Heart right ventricle (tissue), 16 donors: Measurements from ENCODE around the gene MVD. TPM values are rescaled to one million over a fixed set of nuclear protein-coding genes. Genes with fewer than 3 reads are reported as not detected.

Experiments
- ATAC-seq, 8 donors: fragments of 200-7000 bp; cut with Tn5 transposase; one replicate each; pipeline ENCODE4 v1.9.1; 2020; ENCODE audit warnings: mild to moderate bottlenecking in 8 of 8, moderate library complexity in 8 of 8, moderate number of reproducible peaks in 1 of 8
- DNase-seq, 2 donors: peaks; one replicate each; pipeline ENCODE4 v3.0.0-alpha.2; 2020
- H3K27ac ChIP-seq, 10 donors: fragments of 200-600 bp; sonication (generic) in 2 of 10; one replicate each; pipeline versions ENCODE4 v1.5.0 to v1.8.0; 2020 to 2022; ENCODE audit warnings: mild to moderate bottlenecking in 3 of 10
- H3K27me3 ChIP-seq, 7 donors: fragments of 200-600 bp; one replicate each; pipeline ENCODE4 v1.8.0; 2021 to 2022; ENCODE audit warnings: mild to moderate bottlenecking in 2 of 7
- H3K36me3 ChIP-seq, 9 donors: fragments of 200-600 bp; sonication (generic) in 1 of 9; one replicate each; pipeline versions ENCODE4 v1.5.0 to v1.8.0; 2020 to 2022; ENCODE audit warnings: mild to moderate bottlenecking in 2 of 9
- H3K4me1 ChIP-seq, 9 donors: fragments of 200-600 bp; sonication (generic) in 1 of 9; one replicate each; pipeline versions ENCODE4 v1.5.0 to v1.8.0; 2020 to 2022; ENCODE audit warnings: mild to moderate bottlenecking in 4 of 9
- H3K4me3 ChIP-seq, 10 donors: fragments of 200-600 bp; sonication (generic) in 2 of 10; one replicate each; pipeline versions ENCODE4 v1.5.0 to v1.8.0; 2020 to 2022; ENCODE audit warnings: mild to moderate bottlenecking in 7 of 10, moderate library complexity in 2 of 10
- H3K9me3 ChIP-seq, 11 donors: fragments of 200-600 bp in 10 of 11; sonication (generic) in 2 of 11; one replicate each; pipeline versions ENCODE4 v1.5.0 to v1.8.0; 2013 to 2022; ENCODE audit warnings: mild to moderate bottlenecking in 2 of 11, control low read depth in 1 of 11, moderate library complexity in 1 of 11
- WGBS, 2 donors: extraction: QIAGEN DNeasy Blood & Tissue Kit; methylation state at CpG; one replicate each; pipeline ENCODE4 v1.1.7; 2013; ENCODE audit warnings: inconsistent platforms in 1 of 2; 5-methylcytosine and 5-hydroxymethylcytosine counted together
- intact Hi-C, 10 donors: fragments of 100-400 bp; cut with DNase I; formaldehyde crosslinking; loops; one replicate each; pipeline versions ENCODE4 v1.11.1 to v1.14.2; 2022
- polyA plus RNA-seq, 2 donors: library from polyadenylated mRNA; stranded (reverse); fragments of 200-250 nt; gene quantifications; one replicate each; pipeline ENCODE4 v1.2.3, GENCODE V29; 2013
- total RNA-seq, 10 donors: library from RNA; stranded (reverse); fragmentation: NEBNext Ultra II Directional in 3 of 10; extraction: Animal tissue kit (Norgen Biotek cat#: 25700) in 3 of 10; gene quantifications; one replicate each; pipeline versions ENCODE4 v1.2.1 to v1.2.4, GENCODE V29; 2021 to 2023
- TF ChIP-seq, protein P1 (sequence below), 9 donors: fragments of 200-600 bp; sonication (generic) in 2 of 9; IDR thresholded peaks; one replicate each; pipeline versions ENCODE4 v1.5.0 to v1.8.0; 2021 to 2022; ENCODE audit warnings: antibody characterized with exemption in 9 of 9, mild to moderate bottlenecking in 5 of 9, moderate library complexity in 1 of 9
- donor health status: Arrhythmogenic right ventricular cardiomyopathy.
- donor health status: ischemic (EF 13 %, LVEDD 7.1; RV severe dilation, severe dysfunction).
- donor health status: healthy with polysubstance abuse.
- donor health status: DM: no; HTN: yes; CAD: no.
- donor health status: DM: no; HTN: no; CAD: no.
- donor health status: ischemic (EF 25% LVEDD 6.9; RV normal size, moderate dysfunction).
- donor health status: ischemic (EF 25% LVEDD 5.7; RV mildly dilated, moderate dysfunction).
- donor health status: healthy.
- donor health status: DM: yes; HTN: yes; CAD: no.
- donor health status: Ischemic cardiomyopathy.
- donor health status: ischemic (EF 35%, LVEDD 5.7; RV mildly dilated, moderate dysfunction).
- donor health status: nonischemic (EF 11% LVEDD 7.7; RV severe dilation, severe dysfunction).
- donor health status: DM: yes; HTN: yes; CAD: no.
- donor health status: PGD.
- donor health status: ischemic (EF 29% LVEDD 5.4; RV normal size, mild dysfunction).
- donor health status: nonischemic (EF 23%, LVEDD 6.1; RV moderate dilation, normal function).

MVD gene
- total and polyA plus RNA-seq, 12 donors = 15.5 to 36.3 (median 22.2) TPM

- ATAC-seq (no peak), DNase-seq (no peak)
- Histone ChIP-seq H3K4me1 (peaks cover 0 to 28% (median 16%) of the 10 kb centered on the region in 9 donors), H3K36me3 (peaks cover 0 to 26% (median 17%) of the 10 kb centered on the region in 9 donors), H3K27ac (no peak overlapping the region), H3K9me3 (no peaks in the 10 kb centered on the region), H3K4me3 (no peak overlapping the region), H3K27me3 (peaks cover 22 to 60% (median 36%) of the 10 kb centered on the region in 7 donors)
- intact Hi-C loops = no loop called here
- 94 to 95% methylated on average over 17 of the region's 17 CpGs for WGBS, 2 donors
- TF ChIP-seq, protein P1, sequence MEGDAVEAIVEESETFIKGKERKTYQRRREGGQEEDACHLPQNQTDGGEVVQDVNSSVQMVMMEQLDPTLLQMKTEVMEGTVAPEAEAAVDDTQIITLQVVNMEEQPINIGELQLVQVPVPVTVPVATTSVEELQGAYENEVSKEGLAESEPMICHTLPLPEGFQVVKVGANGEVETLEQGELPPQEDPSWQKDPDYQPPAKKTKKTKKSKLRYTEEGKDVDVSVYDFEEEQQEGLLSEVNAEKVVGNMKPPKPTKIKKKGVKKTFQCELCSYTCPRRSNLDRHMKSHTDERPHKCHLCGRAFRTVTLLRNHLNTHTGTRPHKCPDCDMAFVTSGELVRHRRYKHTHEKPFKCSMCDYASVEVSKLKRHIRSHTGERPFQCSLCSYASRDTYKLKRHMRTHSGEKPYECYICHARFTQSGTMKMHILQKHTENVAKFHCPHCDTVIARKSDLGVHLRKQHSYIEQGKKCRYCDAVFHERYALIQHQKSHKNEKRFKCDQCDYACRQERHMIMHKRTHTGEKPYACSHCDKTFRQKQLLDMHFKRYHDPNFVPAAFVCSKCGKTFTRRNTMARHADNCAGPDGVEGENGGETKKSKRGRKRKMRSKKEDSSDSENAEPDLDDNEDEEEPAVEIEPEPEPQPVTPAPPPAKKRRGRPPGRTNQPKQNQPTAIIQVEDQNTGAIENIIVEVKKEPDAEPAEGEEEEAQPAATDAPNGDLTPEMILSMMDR (IDR thresholded peaks at IDR 0.05) = no peak
Observed at GRCh38 chr16:88635671-88636319, 27.1 kb downstream of the MVD start.

DNA sequence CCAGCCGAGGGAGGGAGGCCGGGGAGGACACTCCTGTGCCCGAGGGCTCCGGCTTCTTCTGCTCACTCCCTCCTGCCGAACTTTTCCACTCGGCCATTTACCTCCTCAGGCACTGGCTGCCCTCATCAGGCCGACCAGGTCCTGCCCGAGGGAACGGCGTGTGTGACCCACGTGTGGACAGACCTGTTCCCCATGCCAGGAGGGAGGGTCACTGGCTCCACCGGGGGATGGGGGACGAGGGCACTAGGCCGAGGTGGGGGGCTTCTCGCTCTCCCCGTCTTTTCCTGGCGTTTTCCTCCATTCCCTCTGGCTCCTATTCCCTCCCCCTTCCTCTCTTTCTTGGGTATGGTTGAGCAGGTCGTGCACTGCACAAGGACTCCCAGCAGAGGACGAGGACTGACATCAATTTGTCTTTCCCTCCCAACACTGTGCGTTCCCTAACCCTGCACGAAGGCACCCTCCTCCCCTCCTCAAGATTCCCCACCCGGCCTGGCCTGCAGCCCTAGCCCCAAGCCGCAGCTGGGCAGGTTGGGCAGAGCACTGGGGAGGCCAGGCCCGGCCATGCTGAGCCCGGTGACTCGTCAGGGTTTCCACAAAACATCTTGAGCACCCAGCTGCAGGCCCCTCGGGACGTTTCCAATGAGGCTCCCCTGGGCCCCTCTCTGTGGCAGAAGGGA is 27.8 kb downstream of the MVD start:
- DNase-seq (peak in 1 of 2 donors; percentile 16), ATAC-seq (no peak)
- peak overlapping the region in 9 of 10 donors; percentile 29 to 65 (median 51) for H3K4me3 ChIP-seq
- peaks cover 0 to 28% (median 16%) of the 10 kb centered on the region in 9 donors for H3K4me1 ChIP-seq
- H3K27ac ChIP-seq = peak overlapping the region in 2 of 10 donors; percentile 50 to 88
- 45 to 51% methylated on average over 28 of the region's 28 CpGs for WGBS, 2 donors
- intact Hi-C loops = no loop called here
- peaks cover 0 to 33% (median 20%) of the 10 kb centered on the region in 9 donors for H3K36me3 ChIP-seq
- H3K27me3 ChIP-seq = peaks cover 21 to 53% (median 29%) of the 10 kb centered on the region in 7 donors
- TF ChIP-seq, protein P1 (IDR thresholded peaks at IDR 0.05) = no peak
- no peaks in the 10 kb centered on the region for H3K9me3 ChIP-seq

DNA sequence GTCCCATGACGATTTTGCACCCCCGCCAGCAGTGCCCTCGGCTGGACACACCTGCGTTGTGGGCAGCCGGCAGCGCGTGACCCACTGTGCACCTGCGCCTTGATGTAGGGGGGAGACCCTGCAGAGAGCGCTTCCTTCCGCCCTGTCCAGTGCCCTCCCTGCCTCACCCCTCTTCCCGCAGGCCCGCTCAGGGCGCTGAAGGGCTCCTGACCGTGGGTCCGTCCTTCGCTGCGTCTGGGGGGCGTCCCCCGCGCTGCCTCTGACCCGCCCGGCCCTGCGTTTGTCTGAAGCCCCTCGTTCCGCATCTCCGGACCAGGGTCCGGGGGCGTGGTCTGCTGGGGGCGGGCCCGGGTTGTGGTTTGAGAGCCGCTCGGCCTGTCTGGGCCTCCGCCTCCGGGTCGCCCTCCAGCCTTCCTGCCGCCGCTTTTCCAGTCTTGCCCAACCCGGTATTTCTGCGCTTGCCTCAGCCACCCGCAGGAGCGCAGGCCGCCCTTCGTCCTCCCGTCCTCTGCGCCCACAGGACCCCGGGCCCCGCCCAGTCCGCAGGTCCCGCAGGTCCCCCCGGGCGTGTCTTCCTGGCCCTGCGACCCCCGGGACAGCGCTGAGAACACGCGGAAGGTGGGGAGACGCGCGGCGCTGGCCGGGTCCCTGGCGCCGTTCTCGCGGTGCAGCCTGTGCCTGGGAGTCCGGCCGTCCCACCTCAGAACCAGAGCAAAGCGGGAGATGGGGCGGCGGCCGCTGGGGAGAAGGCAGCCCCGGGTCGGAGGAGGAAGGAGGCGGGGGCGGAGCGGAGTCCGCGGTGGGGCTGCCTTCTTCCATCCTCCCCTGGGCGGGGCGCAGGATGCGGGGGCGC is 28.5 kb downstream of the MVD start:
- intact Hi-C loops = no loop called here
- H3K27me3 ChIP-seq = peaks cover 13 to 46% (median 22%) of the 10 kb centered on the region in 7 donors
- H3K9me3 ChIP-seq = no peaks in the 10 kb centered on the region
- H3K4me3 ChIP-seq = peak overlapping the region; percentile 20 to 65 (median 50)
- H3K36me3 ChIP-seq = peaks cover 0 to 40% (median 26%) of the 10 kb centered on the region in 9 donors
- H3K4me1 ChIP-seq = peaks cover 0 to 29% (median 21%) of the 10 kb centered on the region in 9 donors
- DNase-seq (peak; percentile 51 to 57), ATAC-seq (peak; percentile 38 to 77 (median 54))
- peak overlapping the region in 4 of 10 donors; percentile 2 to 88 (median 42) for H3K27ac ChIP-seq
- TF ChIP-seq, protein P1 (IDR thresholded peaks at IDR 0.05) = no peak
- WGBS, 2 donors = 17 to 20% methylated on average over 78 to 82 of the region's 82 CpGs

DNA sequence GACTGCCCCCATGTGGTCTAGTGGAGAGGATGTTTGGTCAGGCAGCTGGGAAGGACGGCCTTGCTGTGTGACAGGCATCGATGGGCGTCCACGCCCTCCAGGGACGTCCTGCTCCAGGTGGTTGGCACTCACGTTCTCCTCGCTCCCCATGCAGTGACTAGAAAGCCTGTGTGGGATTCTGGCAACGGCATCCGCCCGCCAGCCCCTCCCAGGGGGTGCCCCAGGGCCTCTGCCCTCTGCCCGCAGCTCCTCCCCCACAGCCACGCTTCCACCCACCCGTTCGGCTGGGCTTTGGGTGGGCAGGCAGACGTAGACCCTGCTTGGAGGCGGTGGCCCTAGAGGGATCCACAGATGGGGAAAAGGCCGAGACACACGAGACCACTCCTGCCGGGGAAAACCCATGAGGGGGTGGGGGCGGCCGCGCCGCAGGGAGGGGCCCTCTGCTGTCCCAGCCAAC is 29.2 kb downstream of the MVD start:
- Histone ChIP-seq H3K36me3 (peaks cover 0 to 45% (median 26%) of the 10 kb centered on the region in 9 donors), H3K27me3 (peaks cover 7 to 39% (median 15%) of the 10 kb centered on the region in 7 donors), H3K9me3 (no peaks in the 10 kb centered on the region), H3K4me3 (peak overlapping the region in 8 of 10 donors; percentile 29 to 65 (median 52)), H3K27ac (peak overlapping the region in 1 of 10 donors; percentile 88), H3K4me1 (peaks cover 1 to 36% (median 26%) of the 10 kb centered on the region in 9 donors)
- ATAC-seq (peak in 6 of 8 donors; percentile 12 to 45 (median 34)), DNase-seq (peak in 1 of 2 donors; percentile 22)
- intact Hi-C loops = no loop called here
- 57 to 67% methylated on average over 23 of the region's 23 CpGs for WGBS, 2 donors
- TF ChIP-seq, protein P1 (IDR thresholded peaks at IDR 0.05) = peak in 5 of 9 donors; percentile 17 to 47 (median 29)
